WTC11 (cell line): Measurements from ENCODE around the gene PANK4. TPM values are rescaled to one million over a fixed set of nuclear protein-coding genes. Genes with fewer than 3 reads are reported as not detected.

Experiments used
- ATAC-seq: fragments of 200-7000 bp; cut with Tn5 transposase; 2 replicates; pipeline ENCODE4 v1.10.0; 2021; ENCODE audit warnings: mild to moderate bottlenecking, moderate library complexity
- CTCF ChIA-PET: fragments of 300-600 bp; sonication (Branson Sonifier 250); formaldehyde crosslinking; loops from one replicate; lab custom pipeline; 2021; ENCODE audit warnings: antibody characterized with exemption; lab: Charles Lee
- POLR2A ChIA-PET: fragments of 350-600 bp; sonication (Branson Sonifier 250); formaldehyde crosslinking; loops from one replicate; lab custom pipeline; 2021; ENCODE audit warnings: antibody characterized with exemption; lab: Charles Lee
- DNase-seq: peaks from one replicate; pipeline ENCODE4 v3.0.0; 2021; ENCODE audit warnings: low spot score
- H3K27ac Mint-ChIP-seq: 2 replicates; pipeline ENCODE4 v1.8.0; 2021; ENCODE audit warnings: mixed read lengths
- H3K27me3 Mint-ChIP-seq: 2 replicates; pipeline ENCODE4 v1.8.0; 2021; ENCODE audit warnings: low read depth, mild to moderate bottlenecking, moderate library complexity, mixed read lengths
- H3K36me3 Mint-ChIP-seq: 2 replicates; pipeline ENCODE4 v1.8.0; 2021; ENCODE audit warnings: mixed read lengths
- H3K4me1 Mint-ChIP-seq: 2 replicates; pipeline ENCODE4 v1.8.0; 2022; ENCODE audit warnings: mixed read lengths
- H3K4me3 Mint-ChIP-seq: 2 replicates; pipeline ENCODE4 v1.8.0; 2021; ENCODE audit warnings: mild to moderate bottlenecking, moderate library complexity, mixed read lengths
- H3K9me3 Mint-ChIP-seq: 2 replicates; pipeline ENCODE4 v1.8.0; 2021; ENCODE audit warnings: mixed read lengths
- ATF6 ChIP-seq: sonication (generic); formaldehyde crosslinking; IDR thresholded peaks from 2 replicates; pipeline ENCODE4 v1.8.1; 2023; ENCODE audit warnings: mild to moderate bottlenecking, missing genetic modification reagents
- CREM ChIP-seq: sonication (generic); formaldehyde crosslinking; IDR thresholded peaks from 2 replicates; pipeline ENCODE4 v1.8.1; 2022; ENCODE audit warnings: mild to moderate bottlenecking, missing genetic modification reagents, moderate library complexity
- ERG ChIP-seq: fragments of 250-450 bp; sonication (Bioruptor Pico); IDR thresholded peaks from 2 replicates; pipeline ENCODE4 v1.8.0; 2021; ENCODE audit warnings: mild to moderate bottlenecking
- FOXK1 ChIP-seq: sonication (generic); formaldehyde crosslinking; IDR thresholded peaks from 2 replicates; pipeline ENCODE4 v1.8.0; 2022; ENCODE audit warnings: mild to moderate bottlenecking, moderate library complexity, missing genetic modification reagents
- FOXP4 ChIP-seq: sonication (generic); formaldehyde crosslinking; IDR thresholded peaks from 2 replicates; pipeline ENCODE4 v1.8.0; 2022; ENCODE audit warnings: mild to moderate bottlenecking, missing genetic modification reagents
- HMGA2 ChIP-seq: fragments of 250-450 bp; sonication (Bioruptor Pico); IDR thresholded peaks from 2 replicates; pipeline ENCODE4 v1.4.0; 2021; ENCODE audit warnings: mild to moderate bottlenecking, moderate library complexity
- HMGXB4 ChIP-seq: sonication (generic); formaldehyde crosslinking; IDR thresholded peaks from 2 replicates; pipeline ENCODE4 v1.8.1; 2023; ENCODE audit warnings: mild to moderate bottlenecking, moderate library complexity, missing genetic modification reagents
- JAZF1 ChIP-seq: fragments of 250-450 bp; sonication (Bioruptor Pico); IDR thresholded peaks from 2 replicates; pipeline ENCODE4 v1.9.0; 2021; ENCODE audit warnings: moderate library complexity, mild to moderate bottlenecking, inconsistent platforms
- NFE2L1 ChIP-seq: sonication (generic); formaldehyde crosslinking; IDR thresholded peaks from 2 replicates; pipeline ENCODE4 v1.8.1; 2023; ENCODE audit warnings: missing genetic modification reagents
- ZNF121 ChIP-seq: sonication (generic); formaldehyde crosslinking; IDR thresholded peaks from 2 replicates; pipeline ENCODE4 v1.8.0; 2023; ENCODE audit warnings: missing genetic modification reagents
- total RNA-seq: library from RNA; stranded (reverse); gene quantifications from 3 replicates; pipeline ENCODE4 v1.2.3, GENCODE V29; 2021
- TF ChIP-seq, protein P1 (sequence below): sonication (generic); formaldehyde crosslinking; IDR thresholded peaks from 2 replicates; pipeline ENCODE4 v1.8.0; 2023; ENCODE audit warnings: missing genetic modification reagents, mild to moderate bottlenecking, borderline replicate concordance
- TF ChIP-seq, protein P2 (sequence below): fragments of 250-450 bp; sonication (Bioruptor Pico); IDR thresholded peaks from 2 replicates; pipeline ENCODE4 v2.1.2; 2022; ENCODE audit warnings: mild to moderate bottlenecking, moderate library complexity
- TF ChIP-seq, protein P3 (sequence below): sonication (generic); formaldehyde crosslinking; conservative IDR thresholded peaks from 2 replicates; pipeline ENCODE4 v1.8.1; 2022; ENCODE audit warnings: mild to moderate bottlenecking, missing genetic modification reagents

The PANK4 gene
- total RNA-seq, 1 experiment from 2014 or later = 52.5 TPM

GRCh38 chr1:2542246-2542915 is 16.0 kb upstream of the PANK4 start:
- H3K27me3 Mint-ChIP-seq = peaks cover 27% of the 10 kb centered on the region
- no peak for DNase-seq
- H3K4me3 Mint-ChIP-seq = peak overlapping the region; percentile 12; the same call in 1 of the 2 replicates
- POLR2A ChIA-PET = interaction anchor here (0.8 kb wide), 1 partner anchor 16 kb away, joined by 3 read pairs; the partner anchor contains the start of gene PANK4
- H3K9me3 Mint-ChIP-seq = no peaks in the 10 kb centered on the region
- CTCF ChIA-PET = interaction anchor here (0.7 to 1.9 kb wide), 4 partner anchors 11 to 112 kb away, joined by 3 to 8 read pairs (median 4); partner anchors contain the start of gene PANK4
- no peak overlapping the region for H3K27ac Mint-ChIP-seq
- no peak for TF ChIP-seq ATF6 (CRISPR knock-in tag)
- no peak for TF ChIP-seq CREM
- TF ChIP-seq ERG = no peak
- TF ChIP-seq, protein P1, sequence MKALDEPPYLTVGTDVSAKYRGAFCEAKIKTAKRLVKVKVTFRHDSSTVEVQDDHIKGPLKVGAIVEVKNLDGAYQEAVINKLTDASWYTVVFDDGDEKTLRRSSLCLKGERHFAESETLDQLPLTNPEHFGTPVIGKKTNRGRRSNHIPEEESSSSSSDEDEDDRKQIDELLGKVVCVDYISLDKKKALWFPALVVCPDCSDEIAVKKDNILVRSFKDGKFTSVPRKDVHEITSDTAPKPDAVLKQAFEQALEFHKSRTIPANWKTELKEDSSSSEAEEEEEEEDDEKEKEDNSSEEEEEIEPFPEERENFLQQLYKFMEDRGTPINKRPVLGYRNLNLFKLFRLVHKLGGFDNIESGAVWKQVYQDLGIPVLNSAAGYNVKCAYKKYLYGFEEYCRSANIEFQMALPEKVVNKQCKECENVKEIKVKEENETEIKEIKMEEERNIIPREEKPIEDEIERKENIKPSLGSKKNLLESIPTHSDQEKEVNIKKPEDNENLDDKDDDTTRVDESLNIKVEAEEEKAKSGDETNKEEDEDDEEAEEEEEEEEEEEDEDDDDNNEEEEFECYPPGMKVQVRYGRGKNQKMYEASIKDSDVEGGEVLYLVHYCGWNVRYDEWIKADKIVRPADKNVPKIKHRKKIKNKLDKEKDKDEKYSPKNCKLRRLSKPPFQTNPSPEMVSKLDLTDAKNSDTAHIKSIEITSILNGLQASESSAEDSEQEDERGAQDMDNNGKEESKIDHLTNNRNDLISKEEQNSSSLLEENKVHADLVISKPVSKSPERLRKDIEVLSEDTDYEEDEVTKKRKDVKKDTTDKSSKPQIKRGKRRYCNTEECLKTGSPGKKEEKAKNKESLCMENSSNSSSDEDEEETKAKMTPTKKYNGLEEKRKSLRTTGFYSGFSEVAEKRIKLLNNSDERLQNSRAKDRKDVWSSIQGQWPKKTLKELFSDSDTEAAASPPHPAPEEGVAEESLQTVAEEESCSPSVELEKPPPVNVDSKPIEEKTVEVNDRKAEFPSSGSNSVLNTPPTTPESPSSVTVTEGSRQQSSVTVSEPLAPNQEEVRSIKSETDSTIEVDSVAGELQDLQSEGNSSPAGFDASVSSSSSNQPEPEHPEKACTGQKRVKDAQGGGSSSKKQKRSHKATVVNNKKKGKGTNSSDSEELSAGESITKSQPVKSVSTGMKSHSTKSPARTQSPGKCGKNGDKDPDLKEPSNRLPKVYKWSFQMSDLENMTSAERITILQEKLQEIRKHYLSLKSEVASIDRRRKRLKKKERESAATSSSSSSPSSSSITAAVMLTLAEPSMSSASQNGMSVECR (CRISPR knock-in tag) = no peak
- no peak for TF ChIP-seq HMGXB4 (CRISPR knock-in tag)
- TF ChIP-seq NFE2L1 (CRISPR knock-in tag) = no peak
- TF ChIP-seq, protein P2, sequence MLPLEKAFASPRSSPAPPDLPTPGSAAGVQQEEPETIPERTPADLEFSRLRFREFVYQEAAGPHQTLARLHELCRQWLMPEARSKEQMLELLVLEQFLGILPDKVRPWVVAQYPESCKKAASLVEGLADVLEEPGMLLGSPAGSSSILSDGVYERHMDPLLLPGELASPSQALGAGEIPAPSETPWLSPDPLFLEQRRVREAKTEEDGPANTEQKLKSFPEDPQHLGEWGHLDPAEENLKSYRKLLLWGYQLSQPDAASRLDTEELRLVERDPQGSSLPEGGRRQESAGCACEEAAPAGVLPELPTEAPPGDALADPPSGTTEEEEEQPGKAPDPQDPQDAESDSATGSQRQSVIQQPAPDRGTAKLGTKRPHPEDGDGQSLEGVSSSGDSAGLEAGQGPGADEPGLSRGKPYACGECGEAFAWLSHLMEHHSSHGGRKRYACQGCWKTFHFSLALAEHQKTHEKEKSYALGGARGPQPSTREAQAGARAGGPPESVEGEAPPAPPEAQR (CRISPR knock-in tag) = no peak
- no peak for TF ChIP-seq JAZF1 (CRISPR knock-in tag)
- TF ChIP-seq ZNF121 = no peak
- no peak for TF ChIP-seq FOXP4 (CRISPR knock-in tag)
- TF ChIP-seq HMGA2 (CRISPR knock-in tag) = no peak
- no peak for TF ChIP-seq FOXK1
- TF ChIP-seq, protein P3, sequence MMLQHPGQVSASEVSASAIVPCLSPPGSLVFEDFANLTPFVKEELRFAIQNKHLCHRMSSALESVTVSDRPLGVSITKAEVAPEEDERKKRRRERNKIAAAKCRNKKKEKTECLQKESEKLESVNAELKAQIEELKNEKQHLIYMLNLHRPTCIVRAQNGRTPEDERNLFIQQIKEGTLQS = no peak
- TF ChIP-seq, all 79 proteins: peak for 0
- ATAC-seq = no peak
- H3K4me1 Mint-ChIP-seq = no peaks in the 10 kb centered on the region; the same call in 1 of the 2 replicates
- H3K36me3 Mint-ChIP-seq = no peaks in the 10 kb centered on the region
